ENCODE measurements around the gene DIDO1.

GRCh38 chr20:62886709-62887058 lies 39.6 kb downstream of the DIDO1 start:
- TF ChIP-seq CTCF (IDR thresholded peaks at IDR 0.05) (no peak), EP300 (IDR thresholded peaks at IDR 0.05) (no peak), POLR2A (IDR thresholded peaks at IDR 0.05) (no peak)
